Measurements from ENCODE around the gene PIGX. TPM values are rescaled to one million over a fixed set of nuclear protein-coding genes. Genes with fewer than 3 reads are reported as not detected.

PIGX gene
- total and polyA plus RNA-seq, 2 of the 4 experiments (the other 2 are of a cell fraction): 9.4 to 14.5 TPM

DNA sequence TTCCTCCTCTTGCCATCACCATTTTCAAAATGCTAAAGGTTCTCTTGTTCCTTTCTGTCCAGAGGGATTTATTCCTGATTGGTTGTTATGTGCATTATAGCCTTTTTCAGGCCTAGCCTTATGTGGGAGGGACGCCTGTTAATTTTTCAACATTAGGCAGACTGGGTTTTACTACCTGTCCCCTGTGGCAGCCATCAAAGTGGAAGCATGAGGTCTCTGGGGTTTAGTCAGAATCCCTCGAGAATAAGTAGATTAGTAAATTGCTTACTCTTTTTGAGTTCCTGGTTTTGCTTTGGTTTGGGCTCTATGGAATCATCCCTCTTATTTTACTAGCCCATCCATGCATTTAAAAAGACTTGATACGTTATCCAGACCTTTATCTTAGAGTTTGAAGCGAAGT is 59.9 kb downstream of the PIGX start:
- no CpG with 5 or more reads among the region's 4 CpGs for WGBS, 2 experiments (ENCODE audit: extremely low coverage in 2 of 2, insufficient read length in 1 of 2)

More for the DNA sequence above, 59.9 kb downstream of the PIGX start:
- dilution Hi-C loops (cut with HindIII; ENCODE audit: low sequenced_read_pairs, unreplicated experiment): no loop called here
- intact Hi-C loops (cut with micrococcal nuclease): no loop called here
- H3K9me1 ChIP-seq (ENCODE audit: insufficient read depth, low read length): peaks cover 2% of the 10 kb centered on the region; the same call in 1 of the 2 replicates
- no peak overlapping the region for H3K18ac ChIP-seq (ENCODE audit: low read depth, low read length)
- ATAC-seq (ENCODE audit: low read depth) (no peak), DNase-seq (no peak)
- H2AFZ ChIP-seq (replicated peaks; ENCODE audit: low read length, poor library complexity): no peak overlapping the region
- no peak overlapping the region for H3K4me3 ChIP-seq (ENCODE audit: insufficient read depth, low read depth, low read length)
- H2BK120ac ChIP-seq (ENCODE audit: low read depth, low read length): no peak overlapping the region
- H4K5ac ChIP-seq (ENCODE audit: low read depth, low read length): no peak overlapping the region
- no peak overlapping the region for H3K56ac ChIP-seq (ENCODE audit: extremely low read depth, insufficient read depth, low read length)
- H2AK5ac ChIP-seq (ENCODE audit: low read depth, low read length): no peak overlapping the region
- H4K8ac ChIP-seq (ENCODE audit: low read depth in 2 of 2, low read length in 2 of 2): no peak overlapping the region
- H3K9ac ChIP-seq (ENCODE audit: low read depth, low read length): no peak overlapping the region
- H3K4me2 ChIP-seq (ENCODE audit: low read depth, low read length): no peak overlapping the region
- H3K79me1 ChIP-seq (ENCODE audit: low read depth in 1 of 2, low read length in 2 of 2): peaks cover 45 to 80% of the 10 kb centered on the region in 2 experiments
- no peak overlapping the region for H2BK5ac ChIP-seq (ENCODE audit: low read depth, low read length, poor library complexity, severe bottlenecking)
- POLR2A ChIA-PET (ENCODE audit: unreplicated experiment): no interaction called here
- TF ChIP-seq CTCF (conservative IDR thresholded peaks at IDR 0.05; ENCODE audit: low read depth, low read length): no peak
- no peak for TF ChIP-seq CHD1 (IDR thresholded peaks at IDR 0.05; ENCODE audit: low read depth, low read length)
- no peak for TF ChIP-seq BHLHE40 (IDR thresholded peaks at IDR 0.05; ENCODE audit: low read depth, low read length)
- no peak for TF ChIP-seq CEBPB (IDR thresholded peaks at IDR 0.05; ENCODE audit: low read depth, low read length)
- no peak for TF ChIP-seq RAD21 (IDR thresholded peaks at IDR 0.05; ENCODE audit: low read length)
- TF ChIP-seq, protein P1, sequence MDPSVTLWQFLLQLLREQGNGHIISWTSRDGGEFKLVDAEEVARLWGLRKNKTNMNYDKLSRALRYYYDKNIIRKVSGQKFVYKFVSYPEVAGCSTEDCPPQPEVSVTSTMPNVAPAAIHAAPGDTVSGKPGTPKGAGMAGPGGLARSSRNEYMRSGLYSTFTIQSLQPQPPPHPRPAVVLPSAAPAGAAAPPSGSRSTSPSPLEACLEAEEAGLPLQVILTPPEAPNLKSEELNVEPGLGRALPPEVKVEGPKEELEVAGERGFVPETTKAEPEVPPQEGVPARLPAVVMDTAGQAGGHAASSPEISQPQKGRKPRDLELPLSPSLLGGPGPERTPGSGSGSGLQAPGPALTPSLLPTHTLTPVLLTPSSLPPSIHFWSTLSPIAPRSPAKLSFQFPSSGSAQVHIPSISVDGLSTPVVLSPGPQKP (IDR thresholded peaks at IDR 0.05; ENCODE audit: borderline replicate concordance, low read depth, low read length): no peak
- TF ChIP-seq MXI1 (IDR thresholded peaks at IDR 0.05; ENCODE audit: borderline replicate concordance, low read depth, low read length): no peak
- TF ChIP-seq RFX5 (IDR thresholded peaks at IDR 0.05; ENCODE audit: low read depth, low read length): no peak
- TF ChIP-seq, protein P2, sequence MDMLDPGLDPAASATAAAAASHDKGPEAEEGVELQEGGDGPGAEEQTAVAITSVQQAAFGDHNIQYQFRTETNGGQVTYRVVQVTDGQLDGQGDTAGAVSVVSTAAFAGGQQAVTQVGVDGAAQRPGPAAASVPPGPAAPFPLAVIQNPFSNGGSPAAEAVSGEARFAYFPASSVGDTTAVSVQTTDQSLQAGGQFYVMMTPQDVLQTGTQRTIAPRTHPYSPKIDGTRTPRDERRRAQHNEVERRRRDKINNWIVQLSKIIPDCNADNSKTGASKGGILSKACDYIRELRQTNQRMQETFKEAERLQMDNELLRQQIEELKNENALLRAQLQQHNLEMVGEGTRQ (IDR thresholded peaks at IDR 0.05; ENCODE audit: low read depth, low read length): no peak
- no peak for TF ChIP-seq MAFK (IDR thresholded peaks at IDR 0.05; ENCODE audit: low read depth, low read length)
- no peak for TF ChIP-seq POLR2A (IDR thresholded peaks at IDR 0.05; ENCODE audit: low read depth, low read length)
- TF ChIP-seq MAZ (IDR thresholded peaks at IDR 0.05; ENCODE audit: borderline replicate concordance, low read depth, low read length): no peak
- TF ChIP-seq RCOR1 (IDR thresholded peaks at IDR 0.05; ENCODE audit: insufficient replicate concordance, low read length): no peak
- TF ChIP-seq FOS (IDR thresholded peaks at IDR 0.05; ENCODE audit: low read depth, low read length): no peak
- no peak for TF ChIP-seq NFE2L2 (IDR thresholded peaks at IDR 0.05; ENCODE audit: low read depth, low read length)
- no peak for TF ChIP-seq SMC3 (IDR thresholded peaks at IDR 0.05; ENCODE audit: low read depth, low read length)
- 0 out of 2 replicates have a peak, but pooled peaks cover 5% of the 10 kb centered on the region for H3K36me3 ChIP-seq (ENCODE audit: control insufficient read depth, insufficient read depth, low read length)
- no peak overlapping the region for H2BK20ac ChIP-seq (ENCODE audit: low read depth, low read length)
- H2BK15ac ChIP-seq (ENCODE audit: low read depth, low read length): no peak overlapping the region
- CTCF ChIA-PET: no interaction called here
- in situ Hi-C loops (cut with MboI; ENCODE audit: low sequenced_read_pairs): no loop called here
- H3K23ac ChIP-seq (ENCODE audit: low read depth, low read length): no peak overlapping the region
- H4K91ac ChIP-seq (ENCODE audit: insufficient read depth, low read depth, low read length): no peak overlapping the region
- H3K27ac ChIP-seq (ENCODE audit: insufficient read depth, low read length): no peak overlapping the region
- peaks cover 65% of the 10 kb centered on the region for H4K20me1 ChIP-seq (ENCODE audit: insufficient read depth, low read length)
- no peak overlapping the region for H3K4ac ChIP-seq (ENCODE audit: low read depth, low read length)
- no peak overlapping the region for H3K14ac ChIP-seq (replicated peaks; ENCODE audit: low read depth, low read length)
- no peak overlapping the region for H2AK9ac ChIP-seq (replicated peaks; ENCODE audit: low read depth, low read length, poor library complexity)
- H3K9me3 ChIP-seq (ENCODE audit: control insufficient read depth, insufficient read depth, low read length): no peaks in the 10 kb centered on the region
- no TSS peak for BruUV-seq (replicated peaks)
- peaks cover 5% of the 10 kb centered on the region; the same call in 1 of the 2 replicates for H3K4me1 ChIP-seq (ENCODE audit: control insufficient read depth, insufficient read depth, low read length)
- H3K27me3 ChIP-seq (ENCODE audit: control insufficient read depth, insufficient read depth, low read length): no peaks in the 10 kb centered on the region
